Measurements from ENCODE around the gene RNASE7.

DNA sequence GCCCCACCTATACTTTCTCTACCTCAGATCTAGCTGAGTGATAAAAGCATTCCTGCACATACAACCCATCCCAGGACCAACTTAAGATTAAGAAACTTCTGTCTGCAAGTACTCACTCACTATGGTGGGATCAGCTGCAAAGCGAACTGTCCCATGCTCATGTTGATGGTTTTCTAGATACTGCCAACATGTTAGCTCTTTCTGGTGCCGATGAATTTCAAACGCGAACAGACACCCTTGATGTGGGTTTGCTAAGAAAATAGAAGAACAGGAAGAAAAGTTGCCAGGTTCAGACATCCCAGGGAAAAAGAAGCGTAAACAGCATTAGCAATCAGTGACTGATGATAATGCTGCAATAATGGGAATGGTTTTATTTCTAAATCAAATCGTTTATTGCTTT, 44.6 kb upstream of the RNASE7 start:
- TF ChIP-seq, protein P1, sequence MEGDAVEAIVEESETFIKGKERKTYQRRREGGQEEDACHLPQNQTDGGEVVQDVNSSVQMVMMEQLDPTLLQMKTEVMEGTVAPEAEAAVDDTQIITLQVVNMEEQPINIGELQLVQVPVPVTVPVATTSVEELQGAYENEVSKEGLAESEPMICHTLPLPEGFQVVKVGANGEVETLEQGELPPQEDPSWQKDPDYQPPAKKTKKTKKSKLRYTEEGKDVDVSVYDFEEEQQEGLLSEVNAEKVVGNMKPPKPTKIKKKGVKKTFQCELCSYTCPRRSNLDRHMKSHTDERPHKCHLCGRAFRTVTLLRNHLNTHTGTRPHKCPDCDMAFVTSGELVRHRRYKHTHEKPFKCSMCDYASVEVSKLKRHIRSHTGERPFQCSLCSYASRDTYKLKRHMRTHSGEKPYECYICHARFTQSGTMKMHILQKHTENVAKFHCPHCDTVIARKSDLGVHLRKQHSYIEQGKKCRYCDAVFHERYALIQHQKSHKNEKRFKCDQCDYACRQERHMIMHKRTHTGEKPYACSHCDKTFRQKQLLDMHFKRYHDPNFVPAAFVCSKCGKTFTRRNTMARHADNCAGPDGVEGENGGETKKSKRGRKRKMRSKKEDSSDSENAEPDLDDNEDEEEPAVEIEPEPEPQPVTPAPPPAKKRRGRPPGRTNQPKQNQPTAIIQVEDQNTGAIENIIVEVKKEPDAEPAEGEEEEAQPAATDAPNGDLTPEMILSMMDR (IDR thresholded peaks at IDR 0.05) = no peak
- TF ChIP-seq, protein P2, sequence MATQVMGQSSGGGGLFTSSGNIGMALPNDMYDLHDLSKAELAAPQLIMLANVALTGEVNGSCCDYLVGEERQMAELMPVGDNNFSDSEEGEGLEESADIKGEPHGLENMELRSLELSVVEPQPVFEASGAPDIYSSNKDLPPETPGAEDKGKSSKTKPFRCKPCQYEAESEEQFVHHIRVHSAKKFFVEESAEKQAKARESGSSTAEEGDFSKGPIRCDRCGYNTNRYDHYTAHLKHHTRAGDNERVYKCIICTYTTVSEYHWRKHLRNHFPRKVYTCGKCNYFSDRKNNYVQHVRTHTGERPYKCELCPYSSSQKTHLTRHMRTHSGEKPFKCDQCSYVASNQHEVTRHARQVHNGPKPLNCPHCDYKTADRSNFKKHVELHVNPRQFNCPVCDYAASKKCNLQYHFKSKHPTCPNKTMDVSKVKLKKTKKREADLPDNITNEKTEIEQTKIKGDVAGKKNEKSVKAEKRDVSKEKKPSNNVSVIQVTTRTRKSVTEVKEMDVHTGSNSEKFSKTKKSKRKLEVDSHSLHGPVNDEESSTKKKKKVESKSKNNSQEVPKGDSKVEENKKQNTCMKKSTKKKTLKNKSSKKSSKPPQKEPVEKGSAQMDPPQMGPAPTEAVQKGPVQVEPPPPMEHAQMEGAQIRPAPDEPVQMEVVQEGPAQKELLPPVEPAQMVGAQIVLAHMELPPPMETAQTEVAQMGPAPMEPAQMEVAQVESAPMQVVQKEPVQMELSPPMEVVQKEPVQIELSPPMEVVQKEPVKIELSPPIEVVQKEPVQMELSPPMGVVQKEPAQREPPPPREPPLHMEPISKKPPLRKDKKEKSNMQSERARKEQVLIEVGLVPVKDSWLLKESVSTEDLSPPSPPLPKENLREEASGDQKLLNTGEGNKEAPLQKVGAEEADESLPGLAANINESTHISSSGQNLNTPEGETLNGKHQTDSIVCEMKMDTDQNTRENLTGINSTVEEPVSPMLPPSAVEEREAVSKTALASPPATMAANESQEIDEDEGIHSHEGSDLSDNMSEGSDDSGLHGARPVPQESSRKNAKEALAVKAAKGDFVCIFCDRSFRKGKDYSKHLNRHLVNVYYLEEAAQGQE (IDR thresholded peaks at IDR 0.05; ENCODE audit: low read depth, low read length) = no peak
- TF ChIP-seq CHD2 (IDR thresholded peaks at IDR 0.05; ENCODE audit: low read length, partially characterized antibody) (no peak), EP300 (IDR thresholded peaks at IDR 0.05; ENCODE audit: borderline replicate concordance in 1 of 2, low read depth in 1 of 2, low read length in 1 of 2) (no peak), TAF1 (IDR thresholded peaks at IDR 0.05; ENCODE audit: borderline replicate concordance, low read depth, low read length) (no peak), EZH2phosphoT487 (IDR thresholded peaks at IDR 0.05; ENCODE audit: borderline replicate concordance, low read depth) (no peak), POLR2AphosphoS5 (IDR thresholded peaks at IDR 0.05; ENCODE audit: low read depth, low read length) (no peak)
- TF ChIP-seq, protein P3, sequence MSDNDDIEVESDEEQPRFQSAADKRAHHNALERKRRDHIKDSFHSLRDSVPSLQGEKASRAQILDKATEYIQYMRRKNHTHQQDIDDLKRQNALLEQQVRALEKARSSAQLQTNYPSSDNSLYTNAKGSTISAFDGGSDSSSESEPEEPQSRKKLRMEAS (IDR thresholded peaks at IDR 0.05; ENCODE audit: low read depth) = no peak
- TF ChIP-seq, protein P4, sequence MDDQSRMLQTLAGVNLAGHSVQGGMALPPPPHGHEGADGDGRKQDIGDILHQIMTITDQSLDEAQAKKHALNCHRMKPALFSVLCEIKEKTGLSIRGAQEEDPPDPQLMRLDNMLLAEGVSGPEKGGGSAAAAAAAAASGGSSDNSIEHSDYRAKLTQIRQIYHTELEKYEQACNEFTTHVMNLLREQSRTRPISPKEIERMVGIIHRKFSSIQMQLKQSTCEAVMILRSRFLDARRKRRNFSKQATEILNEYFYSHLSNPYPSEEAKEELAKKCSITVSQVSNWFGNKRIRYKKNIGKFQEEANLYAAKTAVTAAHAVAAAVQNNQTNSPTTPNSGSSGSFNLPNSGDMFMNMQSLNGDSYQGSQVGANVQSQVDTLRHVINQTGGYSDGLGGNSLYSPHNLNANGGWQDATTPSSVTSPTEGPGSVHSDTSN (IDR thresholded peaks at IDR 0.05) = no peak
